Smooth muscle cell (in vitro differentiated cells): ENCODE measurements around the gene TPPP2. TPM values are rescaled to one million over a fixed set of nuclear protein-coding genes. Genes with fewer than 3 reads are reported as not detected.

Experiments used
- DNase-seq: peaks from one replicate; lab custom pipeline; 2025; ENCODE audit not compliant: unreplicated experiment; lab: John Stamatoyannopoulos, UW
- H2AFZ ChIP-seq: fragments of 200-600 bp; sonication (generic); 2 replicates; pipeline ENCODE4 v1.6.0; 2016; ENCODE audit warnings: antibody characterized with exemption, low read depth, mild to moderate bottlenecking
- H3F3A ChIP-seq: fragments of 200-600 bp; sonication (generic); 2 replicates; pipeline ENCODE4 v1.6.0; 2017; ENCODE audit warnings: antibody characterized with exemption, low read depth
- H3K27ac ChIP-seq: fragments of 200-600 bp; sonication (generic); 2 replicates; pipeline ENCODE4 v1.5.1; 2016; ENCODE audit warnings: low read depth, mild to moderate bottlenecking
- H3K27me3 ChIP-seq: fragments of 200-600 bp; sonication (generic); 2 replicates; pipeline ENCODE4 v1.6.1; 2016; ENCODE audit warnings: low read depth, mild to moderate bottlenecking
- H3K36me3 ChIP-seq: fragments of 200-600 bp; sonication (generic); 2 replicates; pipeline ENCODE4 v1.5.1; 2016; ENCODE audit warnings: low read depth
- H3K4me1 ChIP-seq: fragments of 200-600 bp; sonication (generic); 2 replicates; pipeline ENCODE4 v1.5.1; 2016; ENCODE audit warnings: low read depth
- H3K4me2 ChIP-seq: fragments of 200-600 bp; sonication (generic); 2 replicates; pipeline ENCODE4 v1.6.0; 2016; ENCODE audit warnings: mild to moderate bottlenecking
- H3K4me3 ChIP-seq: fragments of 200-600 bp; sonication (generic); 2 replicates; pipeline ENCODE4 v1.5.1; 2016; ENCODE audit warnings: mild to moderate bottlenecking
- H3K79me2 ChIP-seq: fragments of 200-600 bp; sonication (generic); 2 replicates; pipeline ENCODE4 v1.6.0; 2016; ENCODE audit warnings: low read depth, mild to moderate bottlenecking
- H3K9ac ChIP-seq: fragments of 200-600 bp; sonication (generic); 2 replicates; pipeline ENCODE4 v1.6.0; 2016; ENCODE audit warnings: low read depth
- H3K9me3 ChIP-seq: fragments of 200-600 bp; sonication (generic); replicated peaks from 2 replicates; pipeline ENCODE4 v1.5.1; 2016; ENCODE audit warnings: low read depth
- H4K20me1 ChIP-seq: fragments of 200-600 bp; sonication (generic); 2 replicates; pipeline ENCODE4 v1.6.0; 2016; ENCODE audit warnings: low read depth
- CTCF ChIP-seq: fragments of 200-600 bp; sonication (generic); IDR thresholded peaks from 2 replicates; pipeline ENCODE4 v1.5.1; 2017; ENCODE audit warnings: borderline replicate concordance, mild to moderate bottlenecking, antibody characterized with exemption; ENCODE audit not compliant: insufficient read depth, poor library complexity, severe bottlenecking
- WGBS: methylation state at CpG from one replicate; pipeline ENCODE4 v1.1.7; 2016; ENCODE audit warnings: low lambda C conversion rate; 5-methylcytosine and 5-hydroxymethylcytosine counted together
- polyA plus RNA-seq: library from polyadenylated mRNA; unstranded; fragments of >200 nt; fragmentation: Nextera tagmentation; extraction: Ambion mirVana; gene quantifications from 2 replicates; pipeline ENCODE4 v1.2.1, GENCODE V29; 2016
- total RNA-seq: library from RNA; depleted of rRNA; stranded (reverse); fragments of >200 nt; gene quantifications from 2 replicates; pipeline ENCODE4 v1.2.3, GENCODE V29; 2014

TPPP2 gene
- total and polyA plus RNA-seq, 2 experiments from 2014 or later: 0.70 TPM; not detected in 1

GRCh38 chr14:21075719-21076437, 45.9 kb downstream of the TPPP2 start:
- no peak for TF ChIP-seq CTCF
- Histone ChIP-seq H4K20me1 (peaks cover 53% of the 10 kb centered on the region), H3K27me3 (no peaks in the 10 kb centered on the region), H3K27ac (peak overlapping the region; percentile 44), H3K4me2 (no peak overlapping the region), H3K9me3 (no peaks in the 10 kb centered on the region), H3K36me3 (peaks cover 10% of the 10 kb centered on the region), H3K4me3 (no peak overlapping the region), H3F3A (peaks cover 40% of the 10 kb centered on the region), H2AFZ (no peak overlapping the region), H3K4me1 (peaks cover 7% of the 10 kb centered on the region), H3K9ac (no peak overlapping the region), H3K79me2 (peaks cover 60% of the 10 kb centered on the region)
- WGBS: 93% methylated on average over 7 of the region's 9 CpGs
- no peak for DNase-seq

- Histone ChIP-seq H3K9ac (no peak overlapping the region), H3K79me2 (peaks cover 56% of the 10 kb centered on the region), H4K20me1 (peaks cover 68% of the 10 kb centered on the region), H3K36me3 (peaks cover 10% of the 10 kb centered on the region), H3K4me3 (no peak overlapping the region), H3K4me1 (no peaks in the 10 kb centered on the region), H2AFZ (no peak overlapping the region), H3K27ac (peak overlapping the region; percentile 15), H3F3A (peaks cover 39% of the 10 kb centered on the region), H3K9me3 (no peaks in the 10 kb centered on the region), H3K4me2 (no peak overlapping the region), H3K27me3 (no peaks in the 10 kb centered on the region)
- no peak for TF ChIP-seq CTCF
- WGBS: 97% methylated on average over 2 of the region's 2 CpGs
- no peak for DNase-seq
These were observed 47.7 kb downstream of the TPPP2 start for GRCh38 chr14:21077672-21078071.

GRCh38 chr14:21078287-21078686, 48.3 kb downstream of the TPPP2 start:
- Histone ChIP-seq H3K27me3 (no peaks in the 10 kb centered on the region), H2AFZ (no peak overlapping the region), H3F3A (peaks cover 38% of the 10 kb centered on the region), H3K4me1 (no peaks in the 10 kb centered on the region), H3K4me3 (no peak overlapping the region), H3K9ac (no peak overlapping the region), H3K79me2 (peaks cover 50% of the 10 kb centered on the region), H3K4me2 (no peak overlapping the region), H4K20me1 (peaks cover 66% of the 10 kb centered on the region), H3K9me3 (no peaks in the 10 kb centered on the region), H3K36me3 (peaks cover 10% of the 10 kb centered on the region), H3K27ac (peak overlapping the region; percentile 15)
- DNase-seq: no peak
- 96% methylated on average over 5 of the region's 5 CpGs for whole genome bisulfite sequencing
- TF ChIP-seq CTCF: no peak

GRCh38 chr14:21078726-21079125, 48.7 kb downstream of the TPPP2 start:
- no peak overlapping the region for H3K27ac ChIP-seq
- peaks cover 10% of the 10 kb centered on the region for H3K36me3 ChIP-seq
- H4K20me1 ChIP-seq: peaks cover 64% of the 10 kb centered on the region
- H3K79me2 ChIP-seq: peaks cover 46% of the 10 kb centered on the region
- H3K4me1 ChIP-seq: no peaks in the 10 kb centered on the region
- 95% methylated on average over 10 of the region's 10 CpGs for WGBS
- no peaks in the 10 kb centered on the region for H3K27me3 ChIP-seq
- H2AFZ ChIP-seq: no peak overlapping the region
- DNase-seq: no peak
- H3K9me3 ChIP-seq: no peaks in the 10 kb centered on the region
- no peak overlapping the region for H3K4me3 ChIP-seq
- no peak overlapping the region for H3K4me2 ChIP-seq
- peaks cover 36% of the 10 kb centered on the region for H3F3A ChIP-seq
- no peak for TF ChIP-seq CTCF
- no peak overlapping the region for H3K9ac ChIP-seq
